Endothelial cell of umbilical vein (primary cell): ENCODE data around the gene LACTB. TPM values are rescaled to one million over a fixed set of nuclear protein-coding genes. Genes with fewer than 3 reads are reported as not detected.

ENCODE experiments used
- BruUV-seq: library from RNA; stranded (reverse); fragments of 400-500 nt; replicated peaks from 2 replicates; lab custom pipeline; 2021; lab: Mats Ljungman, UMichigan
- CTCF ChIA-PET: fragments of 300-600, 350-600 bp; sonication (Branson Sonifier 250); formaldehyde crosslinking; loops from one replicate; lab custom pipeline; 2021; ENCODE audit warnings: antibody characterized with exemption, inconsistent platforms; lab: Charles Lee
- POLR2A ChIA-PET: fragments of 300-600, 350-600 bp; sonication (Branson Sonifier 250); formaldehyde crosslinking; loops from one replicate; lab custom pipeline; 2021; ENCODE audit warnings: antibody characterized with exemption, inconsistent platforms; lab: Charles Lee
- DNase-seq: peaks from one replicate; pipeline ENCODE4 v3.0.0-alpha.2; 2011; ENCODE audit warnings: low read depth, low spot score
- FAIRE-seq: peaks from 2 replicates; lab custom pipeline; 2011; peaks lifted over from hg19 to GRCh38; lab: Jason Lieb, UNC
- H2AFZ ChIP-seq: 2 replicates; pipeline ENCODE4 v1.6.0; 2012; ENCODE audit warnings: low read depth, low read length, control low read depth, inconsistent platforms
- H3K27ac ChIP-seq: 2 replicates; pipeline ENCODE4 v1.5.1; 2011; ENCODE audit warnings: low read depth, mild to moderate bottlenecking, control low read depth, low read length, moderate library complexity; ENCODE audit not compliant: insufficient read depth
- H3K27me3 ChIP-seq, 2 experiments: 2 replicates each; pipeline versions ENCODE4 v1.6.0 to v1.6.1; 2011; ENCODE audit warnings: low read length in 2 of 2, mixed read lengths in 1 of 2; ENCODE audit not compliant: control insufficient read depth in 2 of 2, insufficient read depth in 2 of 2
- H3K36me3 ChIP-seq, 2 experiments: 2 replicates in 1 of 2; 3 replicates in 1 of 2; pipeline ENCODE4 v1.5.1; 2011; ENCODE audit warnings: low read length in 2 of 2, mild to moderate bottlenecking in 1 of 2, moderate library complexity in 1 of 2; ENCODE audit not compliant: control insufficient read depth in 2 of 2, insufficient read depth in 2 of 2; ENCODE audit errors: extremely low read depth in 1 of 2
- H3K4me1 ChIP-seq: 3 replicates; pipeline ENCODE4 v1.5.1; 2011; ENCODE audit warnings: mild to moderate bottlenecking, low read length; ENCODE audit not compliant: control insufficient read depth, insufficient read depth; ENCODE audit errors: extremely low read depth
- H3K4me2 ChIP-seq: 2 replicates; pipeline ENCODE4 v1.6.1; 2011; ENCODE audit warnings: low read length, control low read depth, mixed read lengths; ENCODE audit not compliant: insufficient read depth
- H3K4me3 ChIP-seq, 3 experiments: fragments of 200-600 bp in 1 of 3; sonication (generic), shearing (Covaris generic) in 1 of 3; replicated peaks in 1 of 3; 2 replicates each; pipeline ENCODE4 v1.5.1; 2011 to 2016; ENCODE audit warnings: control low read depth in 3 of 3, low read length in 3 of 3, mild to moderate bottlenecking in 2 of 3, inconsistent platforms in 1 of 3, low read depth in 1 of 3, moderate library complexity in 1 of 3; ENCODE audit not compliant: insufficient read depth in 1 of 3
- H3K79me2 ChIP-seq: 2 replicates; pipeline ENCODE4 v1.6.0; 2012; ENCODE audit warnings: low read length, inconsistent platforms; ENCODE audit not compliant: control insufficient read depth, insufficient read depth
- H3K9ac ChIP-seq: replicated peaks from 2 replicates; pipeline ENCODE3; 2011; ENCODE audit warnings: low read length, control low read depth; ENCODE audit not compliant: insufficient read depth; ENCODE audit errors: extremely low read depth
- H3K9me1 ChIP-seq: replicated peaks from 3 replicates; pipeline ENCODE4 v1.6.0; 2011; ENCODE audit warnings: mild to moderate bottlenecking, low read length; ENCODE audit not compliant: control insufficient read depth, insufficient read depth; ENCODE audit errors: extremely low read depth
- H3K9me3 ChIP-seq: replicated peaks from 2 replicates; pipeline ENCODE4 v1.5.1; 2012; ENCODE audit warnings: low read length, inconsistent platforms; ENCODE audit not compliant: control insufficient read depth, insufficient read depth
- H4K20me1 ChIP-seq: replicated peaks from 2 replicates; pipeline ENCODE3; 2011; ENCODE audit warnings: mild to moderate bottlenecking, low read length; ENCODE audit not compliant: control insufficient read depth, insufficient read depth; ENCODE audit errors: extremely low read depth
- CTCF ChIP-seq, 2 donors: IDR thresholded peaks; 1 replicate in 1 of 2; 2 replicates in 1 of 2; pipeline ENCODE4 v1.5.1; 2011; ENCODE audit warnings: low read length in 2 of 2, mild to moderate bottlenecking in 2 of 2, moderate library complexity in 2 of 2, control low read depth in 1 of 2, inconsistent platforms in 1 of 2, low read depth in 1 of 2; ENCODE audit not compliant: insufficient read depth in 1 of 2; ENCODE audit errors: extremely low read depth in 1 of 2
- EZH2 ChIP-seq: IDR thresholded peaks from 2 replicates; pipeline ENCODE4 v1.6.1; 2012; ENCODE audit warnings: borderline replicate concordance, low read depth, mild to moderate bottlenecking, moderate library complexity, low read length, inconsistent platforms; ENCODE audit not compliant: severe bottlenecking
- FOS ChIP-seq: IDR thresholded peaks from 2 replicates; pipeline ENCODE4 v1.6.1; 2011; ENCODE audit warnings: mild to moderate bottlenecking, low read length, moderate library complexity, borderline replicate concordance; ENCODE audit not compliant: insufficient read depth
- GATA2 ChIP-seq: IDR thresholded peaks from 2 replicates; pipeline ENCODE4 v1.7.0; 2011; ENCODE audit warnings: low read depth, mild to moderate bottlenecking, moderate library complexity, mixed read lengths, low read length; ENCODE audit not compliant: insufficient read length, insufficient read depth
- JUN ChIP-seq: IDR thresholded peaks from 2 replicates; pipeline ENCODE4 v1.6.1; 2011; ENCODE audit warnings: borderline replicate concordance, low read depth; ENCODE audit not compliant: insufficient read length, insufficient read depth
- MAX ChIP-seq: IDR thresholded peaks from 2 replicates; pipeline ENCODE4 v1.6.1; 2011; ENCODE audit not compliant: insufficient read depth, insufficient read length
- MYC ChIP-seq: IDR thresholded peaks from one replicate; pipeline ENCODE4 v1.6.1; 2011; ENCODE audit warnings: mild to moderate bottlenecking, low read depth, low read length
- POLR2A ChIP-seq: IDR thresholded peaks from 2 replicates; pipeline ENCODE4 v1.6.1; 2012; ENCODE audit warnings: low read depth, mild to moderate bottlenecking, control low read depth, low read length
- POLR2AphosphoS5 ChIP-seq: IDR thresholded peaks from 2 replicates; pipeline ENCODE4 v1.6.1; 2012; ENCODE audit warnings: low read depth, mild to moderate bottlenecking, control low read depth, low read length, moderate library complexity; ENCODE audit not compliant: insufficient read depth
- dilution Hi-C: fragments of 300-500 bp; cut with MboI; formaldehyde crosslinking; loops from one replicate; pipeline ENCODE4 v1.15.0; 2019; ENCODE audit warnings: low sequenced_read_pairs; ENCODE audit not compliant: extremely low pct_ligation_motif_present
- intact Hi-C: fragments of 100-400 bp; cut with micrococcal nuclease; formaldehyde crosslinking; loops from one replicate; pipeline ENCODE4 v1.10.0; 2022
- polyA plus RNA-seq, 4 experiments: library from polyadenylated mRNA; depleted of rRNA in 3 of 4; stranded (reverse) in 3 of 4; unstranded in 1 of 4; fragments of >200 nt; gene quantifications; 2 replicates each; pipeline versions ENCODE4 v1.2.1 to v1.2.3, GENCODE V29; 2011 to 2012; ENCODE audit warnings: missing spikeins in 1 of 4
- total RNA-seq: library from RNA; stranded (reverse); gene quantifications from 2 replicates; pipeline ENCODE4 v1.2.3, GENCODE V29; 2021

Gene LACTB
- total and polyA plus RNA-seq, 2 donors (not counting 3 experiments of a cell fraction or from before 2014, with no cell fraction given) = 14.0 to 26.1 TPM

- FAIRE-seq = no peak
Measured at GRCh38 chr15:63076714-63077046, 45.0 kb upstream of the LACTB start.

More at GRCh38 chr15:63076714-63077046, 45.0 kb upstream of the LACTB start:
- Histone ChIP-seq H3K4me1 (no peaks in the 10 kb centered on the region), H3K4me2 (no peak overlapping the region), H2AFZ (no peak overlapping the region), H4K20me1 (no peaks in the 10 kb centered on the region), H3K4me3 (no peak overlapping the region), H3K27me3 (no peaks in the 10 kb centered on the region), H3K27ac (no peak overlapping the region), H3K9ac (no peak overlapping the region), H3K9me3 (no peaks in the 10 kb centered on the region), H3K36me3 (peaks cover 0 to 2% of the 10 kb centered on the region in 2 experiments), H3K9me1 (no peaks in the 10 kb centered on the region), H3K79me2 (no peaks in the 10 kb centered on the region)
- TF ChIP-seq MYC (no peak), FOS (no peak), GATA2 (no peak), POLR2AphosphoS5 (no peak), MAX (no peak), CTCF (IDR thresholded peaks at IDR 0.05; ENCODE audit: extremely low read depth in 1 of 2, insufficient read depth in 1 of 2, low read depth in 1 of 2, low read length in 2 of 2) (no peak), JUN (no peak), EZH2 (no peak), POLR2A (no peak)
- no TSS peak for BruUV-seq
- POLR2A ChIA-PET = interaction anchor here (0.5 kb wide), 1 partner anchor 11 kb away, joined by 3 read pairs; no protein-coding TSS in a partner anchor
- dilution Hi-C loops (no loop called here), intact Hi-C loops (no loop called here)
- CTCF ChIA-PET = interaction anchor here (2.0 kb wide), 1 partner anchor 12 kb away, joined by 9 read pairs; no protein-coding TSS in a partner anchor
- DNase-seq = no peak
